GM12878 (cell line): Measurements from ENCODE around the gene MICALL1. TPM values are rescaled to one million over a fixed set of nuclear protein-coding genes. Genes with fewer than 3 reads are reported as not detected.

Experiments
- ATAC-seq: fragments of 200-7000 bp; cut with Tn5 transposase; 3 replicates; pipeline ENCODE4 v1.9.1; 2020; ENCODE audit warnings: mild to moderate bottlenecking, moderate library complexity
- BruUV-seq: library from RNA; stranded (reverse); fragments of 400-500 nt; replicated peaks from 2 replicates; lab custom pipeline; 2021; lab: Mats Ljungman, UMichigan
- CTCF ChIA-PET: fragments of 300-600 bp; sonication (Branson Sonifier 250); formaldehyde crosslinking; extraction: SDS; loops from one replicate; lab custom pipeline; 2021; ENCODE audit warnings: inconsistent platforms; lab: Yijun Ruan, JAX
- POLR2A ChIA-PET: fragments of 350-600 bp; formaldehyde crosslinking; extraction: SDS; loops from one replicate; lab custom pipeline; 2021; ENCODE audit warnings: inconsistent platforms; lab: Charles Lee
- RAD21 ChIA-PET: fragments of 300-600 bp; sonication (Branson Sonifier 250); formaldehyde crosslinking; loops from one replicate; lab custom pipeline; 2023; ENCODE audit warnings: antibody characterized with exemption; ENCODE audit not compliant: unreplicated experiment; lab: Charles Lee
- SMC1A ChIA-PET: fragments of 300-600 bp; sonication (Branson Sonifier 250); formaldehyde crosslinking; loops from one replicate; lab custom pipeline; 2023; ENCODE audit not compliant: unreplicated experiment, uncharacterized antibody; lab: Charles Lee
- DNase-seq: peaks from one replicate; pipeline ENCODE4 v3.0.0-alpha.2; 2011; ENCODE audit warnings: low read depth, low spot score
- FAIRE-seq: peaks from 3 replicates; lab custom pipeline; 2011; peaks lifted over from hg19 to GRCh38; lab: Jason Lieb, UNC
- H2AFZ ChIP-seq: 2 replicates; pipeline ENCODE4 v1.6.0; 2011; ENCODE audit warnings: low read depth, low read length, control low read depth; ENCODE audit not compliant: control insufficient read depth
- H3K27ac ChIP-seq: 2 replicates; pipeline ENCODE4 v1.5.1; 2011; ENCODE audit warnings: control low read depth; ENCODE audit not compliant: control insufficient read depth, insufficient read depth
- H3K27me3 ChIP-seq, 2 experiments: replicated peaks in 1 of 2; 2 replicates each; pipeline versions ENCODE4 v1.6.0 to v1.6.1; 2011; ENCODE audit warnings: low read length in 1 of 2; ENCODE audit not compliant: control insufficient read depth in 2 of 2, insufficient read depth in 2 of 2
- H3K36me3 ChIP-seq, 2 experiments: 2 replicates each; pipeline ENCODE4 v1.5.1; 2011; ENCODE audit warnings: low read length in 1 of 2; ENCODE audit not compliant: control insufficient read depth in 2 of 2, insufficient read depth in 2 of 2
- H3K4me1 ChIP-seq: 2 replicates; pipeline ENCODE4 v1.6.1; 2011; ENCODE audit warnings: mild to moderate bottlenecking, low read length, moderate library complexity, mixed read lengths; ENCODE audit not compliant: control insufficient read depth, insufficient read depth
- H3K4me2 ChIP-seq: 2 replicates; pipeline ENCODE4 v1.6.0; 2011; ENCODE audit warnings: control low read depth; ENCODE audit not compliant: control insufficient read depth, insufficient read depth
- H3K4me3 ChIP-seq: fragments of 200-600 bp; sonication (generic); 2 replicates; pipeline ENCODE4 v1.5.1; 2016
- H3K79me2 ChIP-seq: 2 replicates; pipeline ENCODE4 v1.6.0; 2011; ENCODE audit warnings: low read length; ENCODE audit not compliant: control insufficient read depth, insufficient read depth
- H3K9ac ChIP-seq: 2 replicates; pipeline ENCODE4 v1.8.0; 2011; ENCODE audit warnings: low read length, control low read depth, mixed read lengths; ENCODE audit not compliant: control insufficient read depth, insufficient read depth
- H3K9me3 ChIP-seq: replicated peaks from 3 replicates; pipeline ENCODE4 v1.5.1; 2011; ENCODE audit warnings: mild to moderate bottlenecking, low read length; ENCODE audit not compliant: control insufficient read depth, insufficient read depth
- H4K20me1 ChIP-seq: 2 replicates; pipeline ENCODE4 v1.6.0; 2011; ENCODE audit not compliant: control insufficient read depth, insufficient read depth
- BRCA1 ChIP-seq: IDR thresholded peaks from 2 replicates; pipeline ENCODE4 v1.6.1; 2011; ENCODE audit warnings: low read depth, low read length, improper control_type of control experiment
- HSF1 ChIP-seq: fragments of 150-350 bp; IDR thresholded peaks from 2 replicates; pipeline ENCODE4 v1.6.1; 2014; ENCODE audit warnings: mild to moderate bottlenecking, low read depth, low read length
- NFYB ChIP-seq: IDR thresholded peaks from 2 replicates; pipeline ENCODE4 v1.6.1; 2011; ENCODE audit warnings: low read depth, mild to moderate bottlenecking, low read length, improper control_type of control experiment, moderate library complexity; ENCODE audit not compliant: insufficient read depth
- PAX8 ChIP-seq: fragments of 450-650 bp; IDR thresholded peaks from 2 replicates; pipeline ENCODE4 v1.6.1; 2017; ENCODE audit warnings: mild to moderate bottlenecking, moderate library complexity
- PML ChIP-seq: IDR thresholded peaks from 2 replicates; pipeline ENCODE4 v1.6.1; 2012; ENCODE audit warnings: low read length, inconsistent platforms
- RBBP5 ChIP-seq: fragments of 200-600 bp; sonication (generic); conservative IDR thresholded peaks from 2 replicates; pipeline ENCODE4 v1.6.1; 2016
- SMAD1 ChIP-seq: fragments of 450-650 bp; IDR thresholded peaks from 2 replicates; pipeline ENCODE4 v1.6.1; 2018; ENCODE audit warnings: mild to moderate bottlenecking, low read depth; ENCODE audit not compliant: partially characterized antibody
- SMARCA5 ChIP-seq: fragments of 450-650 bp; IDR thresholded peaks from 2 replicates; pipeline ENCODE4 v1.6.1; 2017; ENCODE audit warnings: mild to moderate bottlenecking
- SPI1 ChIP-seq: IDR thresholded peaks from 2 replicates; pipeline ENCODE4 v1.6.1; 2011; ENCODE audit warnings: low read depth, mild to moderate bottlenecking, low read length, moderate library complexity, borderline replicate concordance; ENCODE audit not compliant: insufficient read depth
- SUPT20H ChIP-seq: IDR thresholded peaks from 2 replicates; pipeline ENCODE4 v1.6.1; 2011; ENCODE audit warnings: low read depth, mild to moderate bottlenecking, low read length, moderate library complexity, borderline replicate concordance; ENCODE audit not compliant: control insufficient read depth
- WGBS: methylation state at CpG from one replicate; pipeline ENCODE4 v1.1.6; 2016; ENCODE audit warnings: low lambda C conversion rate; ENCODE audit not compliant: insufficient replicate concordance, insufficient coverage; ENCODE audit errors: missing lambda C conversion rate; 5-methylcytosine and 5-hydroxymethylcytosine counted together
- in situ Hi-C: fragments of 300-500 bp; cut with MboI; formaldehyde crosslinking; loops from 9 replicates; pipeline ENCODE4 v1.14.3; 2018; ENCODE audit warnings: mixed read lengths
- intact Hi-C: fragments of 100-400 bp; cut with micrococcal nuclease; formaldehyde crosslinking; loops from one replicate; pipeline ENCODE4 v1.14.2; 2022; ENCODE audit not compliant: unreplicated experiment
- polyA plus RNA-seq, 11 experiments: library from polyadenylated mRNA; depleted of rRNA in 4 of 11; unstranded in 6 of 11; stranded (reverse) in 5 of 11; fragments of >200 nt; fragmentation: Nextera tagmentation in 4 of 11; fragmentation: Illumina TruSeq in 1 of 11; extraction: Ambion mirVana in 4 of 11; extraction: Trizol in 1 of 11; gene quantifications; 1 replicate in 1 of 11; 2 replicates in 10 of 11; pipeline versions ENCODE4 v1.2.1 to v1.2.3, GENCODE V29; 2011 to 2016; ENCODE audit warnings: inconsistent platforms in 2 of 11, missing spikeins in 2 of 11, low read depth in 1 of 11
- total RNA-seq, 4 experiments: library from RNA; depleted of rRNA in 3 of 4; stranded (reverse); fragments of >200 nt in 3 of 4; fragmentation: Illumina TruSeq in 1 of 4; extraction: Trizol in 1 of 4; gene quantifications; 2 replicates each; pipeline versions ENCODE4 v1.2.1 to v1.2.3, GENCODE V29; 2013 to 2021

MICALL1 gene
- total and polyA plus RNA-seq, 10 of the 15 experiments (the other 5 are each of a cell fraction or from before 2014, with no cell fraction given) = 0.72 to 30.7 (median 7.8) TPM

- BruUV-seq = no TSS peak
- FAIRE-seq (no peak), ATAC-seq (0 out of 3 replicates have a peak, but pooled peaks have one; percentile 16), DNase-seq (no peak)
- ChIA-PET POLR2A (no interaction called here), SMC1A (no interaction called here), RAD21 (no interaction called here), CTCF (interaction anchor here (0.7 to 1.5 kb wide), 2 partner anchors 8 to 14 kb away, joined by 3 read pairs; no protein-coding TSS in a partner anchor)
- Histone ChIP-seq H3K27me3 (no peaks in the 10 kb centered on the region), H3K4me3 (no peak overlapping the region), H3K9ac (no peak overlapping the region), H4K20me1 (no peaks in the 10 kb centered on the region), H2AFZ (no peak overlapping the region), H3K4me1 (no peaks in the 10 kb centered on the region), H3K4me2 (no peak overlapping the region), H3K79me2 (peaks cover 2% of the 10 kb centered on the region; the same call in 1 of the 2 replicates), H3K9me3 (no peaks in the 10 kb centered on the region), H3K27ac (no peak overlapping the region), H3K36me3 (no peaks in the 10 kb centered on the region)
- 92% methylated on average over 8 of the region's 8 CpGs for WGBS
- TF ChIP-seq SMAD1 = no peak
- no peak for TF ChIP-seq RBBP5
- no peak for TF ChIP-seq PML
- no peak for TF ChIP-seq NFYB
- intact Hi-C loops (no loop called here), in situ Hi-C loops (no loop called here)
These were observed 5.6 kb downstream of the MICALL1 start for GRCh38 chr22:37911697-37912096.

- Histone ChIP-seq H3K9me3 (no peaks in the 10 kb centered on the region), H3K4me1 (no peaks in the 10 kb centered on the region), H3K27ac (no peak overlapping the region), H3K4me2 (no peak overlapping the region), H3K4me3 (no peak overlapping the region), H3K79me2 (no peaks in the 10 kb centered on the region), H4K20me1 (no peaks in the 10 kb centered on the region), H2AFZ (no peak overlapping the region), H3K27me3 (no peaks in the 10 kb centered on the region), H3K9ac (no peak overlapping the region), H3K36me3 (peaks cover 0 to under 1% of the 10 kb centered on the region in 2 experiments; a peak in 2 of 4 replicates)
- whole genome bisulfite sequencing = 88% methylated on average over 8 of the region's 8 CpGs
- BruUV-seq = no TSS peak
- no peak for ATAC-seq
- POLR2A ChIA-PET = interaction anchor here (0.6 kb wide), 1 partner anchor 235 kb away, joined by 7 read pairs; no protein-coding TSS in a partner anchor
- intact Hi-C loops (no loop called here), in situ Hi-C loops (no loop called here)
- DNase-seq = no peak
- RAD21 ChIA-PET = no interaction called here
- SMC1A ChIA-PET = no interaction called here
- CTCF ChIA-PET = no interaction called here
- TF ChIP-seq PAX8 (no peak), SPI1 (no peak), HSF1 (no peak), SMARCA5 (no peak), SUPT20H (no peak), BRCA1 (no peak)
- FAIRE-seq = no peak
These were observed 6.1 kb downstream of the MICALL1 start for GRCh38 chr22:37912171-37912570.
